T-cell (primary cell): ENCODE data around the gene INPP4A. TPM values are rescaled to one million over a fixed set of nuclear protein-coding genes. Genes with fewer than 3 reads are reported as not detected.

Experiments used
- ATAC-seq, 4 experiments: fragments of 200-7000 bp in 3 of 4; fragments of 150-1000 bp in 1 of 4; cut with Tn5 transposase; replicated peaks in 1 of 4; 1 replicate in 3 of 4; 2 replicates in 1 of 4; pipeline ENCODE4 v1.10.0; 2021; ENCODE audit warnings: moderate library complexity in 3 of 4, mild to moderate bottlenecking in 2 of 4, moderate number of reproducible peaks in 1 of 4
- CTCF ChIA-PET, 2 donors: fragments of 300-600 bp; sonication (Branson Sonifier 250); formaldehyde crosslinking; loops; one replicate each; lab custom pipeline; 2022; ENCODE audit warnings: antibody characterized with exemption in 2 of 2; lab: Charles Lee
- POLR2A ChIA-PET, 2 donors: fragments of 300-600 bp; sonication (Branson Sonifier 250); formaldehyde crosslinking; loops; one replicate each; lab custom pipeline; 2022; ENCODE audit warnings: antibody characterized with exemption in 2 of 2; lab: Charles Lee
- DNase-seq, 35 experiments: peaks; one replicate each; pipeline versions ENCODE4 v3.0.0 to v3.0.0-alpha.2; 2013 to 2023
- H3K27ac ChIP-seq: one replicate; pipeline ENCODE4 v1.5.1; 2013; ENCODE audit warnings: low read length
- H3K27me3 ChIP-seq, 2 experiments: replicated peaks in 1 of 2; 1 replicate in 1 of 2; 2 replicates in 1 of 2; pipeline versions ENCODE4 v1.6.1 to v1.7.0; 2013; ENCODE audit warnings: low read length in 1 of 2, mixed read lengths in 1 of 2; ENCODE audit not compliant: control insufficient read depth in 2 of 2, insufficient read depth in 2 of 2; ENCODE audit errors: extremely low read depth in 1 of 2
- H3K36me3 ChIP-seq, 2 donors: 1 replicate in 1 of 2; 2 replicates in 1 of 2; pipeline versions ENCODE4 v1.6.1 to v1.7.0; 2013; ENCODE audit warnings: low read length in 1 of 2; ENCODE audit not compliant: control insufficient read depth in 2 of 2, insufficient read depth in 1 of 2; ENCODE audit errors: extremely low read depth in 1 of 2
- H3K4me1 ChIP-seq, 2 experiments: 1 replicate in 1 of 2; 2 replicates in 1 of 2; pipeline versions ENCODE4 v1.6.1 to v1.7.0; 2013; ENCODE audit warnings: low read length in 2 of 2, mixed read lengths in 1 of 2; ENCODE audit not compliant: insufficient read depth in 2 of 2, control insufficient read depth in 1 of 2; ENCODE audit errors: extremely low read depth in 1 of 2
- H3K4me3 ChIP-seq, 2 donors: 1 replicate in 1 of 2; 2 replicates in 1 of 2; pipeline versions ENCODE4 v1.5.1 to v1.7.0; 2013; ENCODE audit warnings: mild to moderate bottlenecking in 2 of 2, low read length in 1 of 2, moderate library complexity in 1 of 2; ENCODE audit not compliant: control insufficient read depth in 1 of 2; ENCODE audit errors: extremely low read depth in 1 of 2
- H3K9me3 ChIP-seq: 2 replicates; pipeline ENCODE4 v1.7.0; 2013
- H3K27ac Mint-ChIP-seq, 2 donors: one replicate each; pipeline ENCODE4 v1.8.0; 2020 to 2021; ENCODE audit warnings: mild to moderate bottlenecking in 2 of 2, mixed read lengths in 2 of 2
- H3K27me3 Mint-ChIP-seq, 2 donors: one replicate each; pipeline ENCODE4 v1.8.0; 2021 to 2022; ENCODE audit warnings: mixed read lengths in 2 of 2
- H3K36me3 Mint-ChIP-seq: one replicate; pipeline ENCODE4 v1.8.0; 2021; ENCODE audit warnings: mixed read lengths
- H3K4me1 Mint-ChIP-seq, 3 donors: one replicate each; pipeline ENCODE4 v1.8.0; 2020 to 2022; ENCODE audit warnings: mixed read lengths in 3 of 3, mild to moderate bottlenecking in 1 of 3
- H3K4me3 Mint-ChIP-seq, 3 donors: one replicate each; pipeline ENCODE4 v1.8.0; 2020 to 2022; ENCODE audit warnings: mild to moderate bottlenecking in 3 of 3, mixed read lengths in 3 of 3, moderate library complexity in 3 of 3
- H3K9me3 Mint-ChIP-seq, 3 donors: one replicate each; pipeline ENCODE4 v1.8.0; 2020 to 2022; ENCODE audit warnings: mixed read lengths in 3 of 3
- WGBS: methylation state at CpG from one replicate; pipeline ENCODE4 v1.1.5; 2013; ENCODE audit warnings: missing lambda C conversion rate; ENCODE audit not compliant: insufficient coverage; 5-methylcytosine and 5-hydroxymethylcytosine counted together
- total RNA-seq, 35 experiments: library from RNA in 6 of 35; stranded (reverse) in 6 of 35; fragments of 120-200 nt in 1 of 35; gene quantifications; one replicate each; pipeline versions ENCODE4 v1.2.1 to v1.2.4 and lab custom pipeline; 2013 to 2026

INPP4A gene
- total RNA-seq, 5 donors from 2014 or later (not counting 1 experiment from before 2014, with no cell fraction given) = 126 to 153 (median 136) TPM

DNA sequence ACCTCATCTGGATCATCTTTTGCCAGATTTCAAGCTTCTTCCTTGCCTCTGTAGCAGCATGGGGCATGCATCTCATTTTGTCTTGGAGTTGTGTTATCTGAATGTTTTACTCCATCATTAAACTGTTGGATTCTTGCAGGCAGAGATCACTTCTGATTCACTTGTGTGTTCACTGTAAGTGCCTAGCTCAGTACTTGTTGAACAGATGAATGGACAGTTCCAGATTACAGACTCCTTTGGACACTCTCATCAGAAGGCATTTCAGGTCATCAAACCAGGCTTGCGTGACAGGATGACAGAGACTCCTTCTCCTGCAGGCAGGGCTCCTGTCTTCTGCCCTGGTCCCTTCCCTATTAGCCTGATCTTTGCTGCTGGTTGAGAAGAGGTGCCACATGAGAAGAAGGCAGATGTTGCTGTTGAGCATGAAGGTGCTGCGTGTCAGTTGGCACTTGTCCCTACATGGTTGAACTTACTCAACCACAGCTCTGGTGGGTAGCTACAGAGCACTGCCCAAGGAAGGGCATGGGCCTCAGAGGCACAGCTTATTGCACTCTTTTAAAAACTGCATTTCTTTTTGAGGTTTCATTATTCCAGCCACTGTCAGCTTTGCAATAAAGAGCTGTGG lies 58.9 kb downstream of the INPP4A start:
- Mint-ChIP-seq H3K36me3 (peaks cover 33% of the 10 kb centered on the region), H3K27me3 (no peaks in the 10 kb centered on the region), H3K9me3 (no peaks in the 10 kb centered on the region), H3K4me3 (peak overlapping the region in 1 of 3 donors; percentile 42), H3K4me1 (peaks cover 92 to 93% (median 92%) of the 10 kb centered on the region in 3 donors), H3K27ac (peak overlapping the region; percentile 16 to 79)
- peaks cover 7 to 36% of the 10 kb centered on the region in 2 donors for H3K36me3 ChIP-seq
- ChIA-PET CTCF (no interaction called here), POLR2A (no interaction called here)
- no peak for DNase-seq
- no peaks in the 10 kb centered on the region for H3K27me3 ChIP-seq
- ATAC-seq = no peak
- H3K9me3 ChIP-seq = no peaks in the 10 kb centered on the region
- 17% methylated on average over 1 of the region's 2 CpGs for WGBS
- peaks cover 30 to 78% of the 10 kb centered on the region in 2 experiments for H3K4me1 ChIP-seq
- H3K27ac ChIP-seq = no peak overlapping the region
- H3K4me3 ChIP-seq = no peak overlapping the region

DNA sequence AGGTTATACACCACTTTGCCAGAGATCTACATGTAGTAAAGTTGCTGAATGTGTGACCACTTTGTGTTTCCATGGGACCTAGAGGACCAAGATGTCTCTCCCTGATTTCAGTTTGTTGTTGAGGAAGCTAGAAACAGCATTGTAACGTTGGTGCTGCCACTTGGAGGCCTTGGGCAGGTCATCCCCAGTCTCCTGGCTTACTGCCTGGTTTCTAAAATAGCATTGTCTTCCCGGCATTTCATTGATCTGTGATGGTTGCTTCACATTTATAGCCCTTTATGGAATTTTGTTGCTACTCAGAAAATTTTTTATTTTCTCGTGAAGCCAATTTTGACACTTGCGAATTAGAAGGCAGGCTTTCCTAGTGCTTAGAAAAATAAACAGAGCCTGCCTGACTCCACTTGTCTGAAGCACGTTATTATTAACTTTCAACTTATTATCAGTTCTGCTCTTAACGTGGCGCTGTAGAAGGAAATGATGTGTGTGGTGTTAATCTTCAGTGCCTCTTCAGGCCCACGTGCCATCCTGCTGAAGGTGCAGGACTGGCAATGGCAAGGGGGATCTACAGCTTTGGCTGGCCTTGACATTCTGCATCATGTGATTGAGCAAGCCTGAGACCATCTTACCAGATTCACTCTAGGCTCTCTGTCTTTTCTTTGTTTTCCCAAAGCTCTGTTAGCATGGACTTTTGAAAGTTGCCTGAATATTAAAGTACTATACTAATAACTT lies 59.9 kb downstream of the INPP4A start:
- H3K27me3 Mint-ChIP-seq = no peaks in the 10 kb centered on the region
- peaks cover 92 to 96% (median 94%) of the 10 kb centered on the region in 3 donors for H3K4me1 Mint-ChIP-seq
- no peaks in the 10 kb centered on the region for H3K9me3 Mint-ChIP-seq
- Histone ChIP-seq H3K4me1 (peaks cover 30 to 87% of the 10 kb centered on the region in 2 experiments), H3K9me3 (no peaks in the 10 kb centered on the region), H3K36me3 (peaks cover 7 to 32% of the 10 kb centered on the region in 2 donors), H3K27me3 (no peaks in the 10 kb centered on the region), H3K4me3 (no peak overlapping the region), H3K27ac (peak overlapping the region; percentile 4)
- H3K4me3 Mint-ChIP-seq = peak overlapping the region in 2 of 3 donors; percentile 21 to 42
- DNase-seq (no peak), ATAC-seq (no peak)
- WGBS = 50% methylated on average over 1 of the region's 8 CpGs
- POLR2A ChIA-PET = no interaction called here
- H3K27ac Mint-ChIP-seq = peak overlapping the region; percentile 74 to 83
- peaks cover 29% of the 10 kb centered on the region for H3K36me3 Mint-ChIP-seq
- CTCF ChIA-PET = interaction anchor here (0.8 to 1.5 kb wide), 3 partner anchors 17 to 89 kb away, joined by 5 read pairs; no protein-coding TSS in a partner anchor

DNA sequence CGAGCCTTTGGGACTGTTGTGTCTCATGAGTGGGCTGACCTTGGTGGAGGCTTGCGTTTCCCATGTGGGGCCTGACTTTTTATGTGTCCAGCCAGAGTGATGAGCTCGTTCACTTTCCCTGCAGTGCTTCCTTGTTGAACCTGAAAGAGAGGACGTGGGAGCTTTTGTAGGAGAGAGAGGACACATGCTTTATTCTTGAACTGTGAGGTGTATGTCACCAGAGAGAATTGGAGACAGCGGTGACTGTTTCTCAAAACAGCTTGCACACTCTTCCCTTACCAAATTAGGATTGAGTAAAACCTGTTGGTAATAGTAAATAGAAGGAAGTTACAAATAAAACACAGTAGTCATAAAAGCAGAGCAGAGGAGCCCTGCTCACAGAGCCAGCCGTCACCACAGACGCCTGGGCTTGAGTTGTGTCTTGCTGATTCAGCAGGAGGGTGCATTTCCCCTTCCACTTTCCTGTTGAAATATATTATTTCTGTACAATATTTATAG lies 60.7 kb downstream of the INPP4A start:
- Mint-ChIP-seq H3K4me3 (peak overlapping the region in 2 of 3 donors; percentile 10 to 42), H3K4me1 (peaks cover 92 to 96% (median 95%) of the 10 kb centered on the region in 3 donors), H3K36me3 (peaks cover 24% of the 10 kb centered on the region), H3K27me3 (no peaks in the 10 kb centered on the region), H3K27ac (peak overlapping the region; percentile 74 to 83), H3K9me3 (no peaks in the 10 kb centered on the region)
- DNase-seq = peak in 27 of 35 experiments; percentile 8 to 59 (median 34)
- H3K9me3 ChIP-seq = no peaks in the 10 kb centered on the region
- H3K36me3 ChIP-seq = peaks cover 7 to 29% of the 10 kb centered on the region in 2 donors
- peaks cover 30 to 88% of the 10 kb centered on the region in 2 experiments for H3K4me1 ChIP-seq
- WGBS = 68% methylated on average over 3 of the region's 7 CpGs
- ATAC-seq = peak; percentile 28 to 62 (median 44)
- H3K27me3 ChIP-seq = no peaks in the 10 kb centered on the region
- POLR2A ChIA-PET = no interaction called here
- no peak overlapping the region for H3K4me3 ChIP-seq
- CTCF ChIA-PET = interaction anchor here (0.8 to 1.5 kb wide), 4 partner anchors 17 to 90 kb away, joined by 5 to 7 read pairs (median 5); no protein-coding TSS in a partner anchor
- no peak overlapping the region for H3K27ac ChIP-seq

DNA sequence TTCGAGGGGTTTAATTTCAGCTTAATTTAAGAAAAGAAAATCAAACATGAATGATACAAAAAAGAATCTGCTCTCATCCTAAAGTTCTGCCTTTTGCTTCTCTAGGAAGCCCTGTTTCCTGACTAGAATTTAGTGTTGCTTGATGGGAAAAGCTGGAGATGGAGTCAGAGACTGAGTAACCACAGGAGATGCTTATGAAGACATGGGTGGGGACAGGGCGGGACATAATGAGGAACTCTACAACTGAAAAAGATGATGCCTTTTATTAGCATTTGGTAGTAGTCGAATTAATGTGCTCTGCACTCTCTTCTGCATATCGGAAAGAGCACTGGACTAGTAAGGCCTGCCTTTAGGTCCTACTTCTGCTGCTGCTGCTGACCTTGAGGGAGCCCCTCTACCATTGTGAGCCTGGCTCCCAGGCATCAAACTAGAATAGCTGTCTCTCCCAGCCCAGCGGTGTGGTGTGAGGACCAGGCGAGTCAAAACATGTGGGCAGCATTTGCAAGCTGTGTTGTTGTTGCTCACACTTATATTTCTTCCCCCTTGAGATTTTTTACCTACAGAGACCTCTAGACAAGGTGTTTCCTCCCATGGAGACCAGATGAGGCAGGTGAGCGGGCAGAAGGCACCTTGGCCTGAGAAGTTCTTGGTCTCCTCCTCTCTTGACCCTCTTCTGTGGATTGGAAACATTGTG lies 61.5 kb downstream of the INPP4A start:
- Histone ChIP-seq H3K4me1 (peaks cover 30 to 89% of the 10 kb centered on the region in 2 experiments), H3K4me3 (no peak overlapping the region), H3K36me3 (peaks cover 7 to 26% of the 10 kb centered on the region in 2 donors), H3K27me3 (no peaks in the 10 kb centered on the region), H3K9me3 (no peaks in the 10 kb centered on the region), H3K27ac (no peak overlapping the region)
- WGBS = 94% methylated on average over 4 of the region's 7 CpGs
- ChIA-PET CTCF (interaction anchor here in 1 of 2 donors (0.8 to 1.2 kb wide), 2 partner anchors 22 to 52 kb away, joined by 5 to 7 read pairs; no protein-coding TSS in a partner anchor), POLR2A (no interaction called here)
- Mint-ChIP-seq H3K27ac (peak overlapping the region; percentile 71 to 83), H3K4me1 (peaks cover 91 to 98% (median 96%) of the 10 kb centered on the region in 3 donors), H3K9me3 (no peaks in the 10 kb centered on the region), H3K4me3 (peak overlapping the region in 1 of 3 donors; percentile 37), H3K27me3 (no peaks in the 10 kb centered on the region), H3K36me3 (peaks cover 24% of the 10 kb centered on the region)
- no peak for ATAC-seq
- DNase-seq = no peak

DNA sequence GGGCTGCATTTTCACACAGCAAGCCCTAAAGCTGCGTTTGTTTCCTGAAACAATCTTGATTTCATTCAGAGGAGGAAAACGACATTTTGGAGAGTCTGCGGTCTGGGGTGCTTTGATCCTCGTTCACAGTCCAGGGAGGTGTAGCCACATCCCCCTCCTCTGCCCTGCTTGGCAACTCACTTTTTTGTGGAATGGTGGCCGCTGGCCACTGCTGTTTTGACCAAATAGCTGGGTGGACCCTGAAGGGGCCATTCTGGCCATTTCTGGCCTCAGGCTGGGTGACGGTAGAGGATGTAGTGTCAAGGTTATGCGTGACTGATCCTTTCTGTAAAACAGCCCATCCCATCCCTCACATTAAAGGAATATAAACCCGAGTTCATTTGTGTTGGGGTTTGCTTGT lies 62.2 kb downstream of the INPP4A start:
- ChIA-PET POLR2A (no interaction called here), CTCF (no interaction called here)
- Mint-ChIP-seq H3K9me3 (no peaks in the 10 kb centered on the region), H3K4me3 (peak overlapping the region in 1 of 3 donors; percentile 53), H3K27me3 (no peaks in the 10 kb centered on the region), H3K36me3 (peaks cover 24% of the 10 kb centered on the region), H3K4me1 (peaks cover 96 to 98% (median 97%) of the 10 kb centered on the region in 3 donors), H3K27ac (peak overlapping the region in 1 of 2 donors; percentile 83)
- peaks cover 7 to 26% of the 10 kb centered on the region in 2 donors for H3K36me3 ChIP-seq
- no peak overlapping the region for H3K27ac ChIP-seq
- H3K9me3 ChIP-seq = no peaks in the 10 kb centered on the region
- no peak for DNase-seq
- WGBS = 97% methylated on average over 4 of the region's 8 CpGs
- H3K27me3 ChIP-seq = no peaks in the 10 kb centered on the region
- no peak overlapping the region for H3K4me3 ChIP-seq
- ATAC-seq = no peak
- H3K4me1 ChIP-seq = peaks cover 28 to 89% of the 10 kb centered on the region in 2 experiments

DNA sequence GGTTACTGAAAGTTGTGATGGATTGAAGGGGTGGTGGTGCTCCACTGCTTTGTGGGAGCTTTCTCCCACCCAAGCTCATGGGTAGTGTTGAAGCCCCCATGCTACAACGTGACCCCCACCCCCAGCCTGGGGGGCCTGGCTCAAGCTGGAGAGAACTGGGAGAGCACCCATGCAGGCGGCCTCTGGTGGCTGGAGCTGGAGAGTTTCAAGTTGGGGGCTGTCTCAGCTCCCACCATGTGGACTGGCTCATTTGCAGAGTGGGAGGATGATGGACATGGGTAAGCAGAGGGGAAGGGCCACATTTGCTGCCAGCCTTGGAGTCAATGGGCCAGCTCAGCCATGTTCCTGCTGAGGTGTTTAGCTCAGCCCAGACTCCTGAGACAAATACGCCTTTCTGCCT lies 62.8 kb downstream of the INPP4A start:
- Mint-ChIP-seq H3K4me3 (peak overlapping the region in 1 of 3 donors; percentile 53), H3K4me1 (peaks cover 96 to 98% (median 97%) of the 10 kb centered on the region in 3 donors), H3K27me3 (no peaks in the 10 kb centered on the region), H3K36me3 (peaks cover 24% of the 10 kb centered on the region), H3K9me3 (no peaks in the 10 kb centered on the region), H3K27ac (peak overlapping the region; percentile 50 to 59)
- no peaks in the 10 kb centered on the region for H3K9me3 ChIP-seq
- no peak overlapping the region for H3K27ac ChIP-seq
- H3K4me3 ChIP-seq = no peak overlapping the region
- CTCF ChIA-PET = interaction anchor here in 1 of 2 donors (0.8 kb wide), 1 partner anchor 61 kb away, joined by 3 read pairs; no protein-coding TSS in a partner anchor
- peaks cover 7 to 29% of the 10 kb centered on the region in 2 donors for H3K36me3 ChIP-seq
- DNase-seq (no peak), ATAC-seq (no peak)
- no peaks in the 10 kb centered on the region for H3K27me3 ChIP-seq
- WGBS = 80% methylated on average over 1 of the region's 3 CpGs
- POLR2A ChIA-PET = no interaction called here
- H3K4me1 ChIP-seq = peaks cover 26 to 92% of the 10 kb centered on the region in 2 experiments
